Mesothelial cell of epicardium (in vitro differentiated cells): Measurements from ENCODE around the gene CAMKMT. TPM values are rescaled to one million over a fixed set of nuclear protein-coding genes. Genes with fewer than 3 reads are reported as not detected.
"Not testable (repeated sequence)": the region's sequence is repeated elsewhere in the genome, so short reads cannot be mapped to it uniquely, and the experiment has no call there.

ENCODE experiments used
- DNase-seq, 2 experiments: peaks; one replicate each; pipeline ENCODE4 v3.0.0; 2021; ENCODE audit warnings: low spot score in 2 of 2; ENCODE audit not compliant: unreplicated experiment in 2 of 2
- H3K27ac Mint-ChIP-seq: 2 replicates; pipeline ENCODE4 v1.8.0; 2021; ENCODE audit warnings: mixed read lengths
- H3K27me3 Mint-ChIP-seq: 2 replicates; pipeline ENCODE4 v1.8.0; 2021; ENCODE audit warnings: low read depth, mixed read lengths
- H3K36me3 Mint-ChIP-seq: 2 replicates; pipeline ENCODE4 v1.8.0; 2021; ENCODE audit warnings: mixed read lengths
- H3K4me1 Mint-ChIP-seq: 2 replicates; pipeline ENCODE4 v1.8.0; 2021; ENCODE audit warnings: mixed read lengths
- H3K4me3 Mint-ChIP-seq: 2 replicates; pipeline ENCODE4 v1.8.0; 2021; ENCODE audit warnings: mild to moderate bottlenecking, moderate library complexity, mixed read lengths
- H3K9me3 Mint-ChIP-seq: 2 replicates; pipeline ENCODE4 v1.8.0; 2021; ENCODE audit warnings: mixed read lengths
- CTCF ChIP-seq: fragments of 200-600 bp; sonication (generic); IDR thresholded peaks from one replicate; pipeline ENCODE4 v1.5.0; 2021; ENCODE audit warnings: antibody characterized with exemption; ENCODE audit not compliant: unreplicated experiment
- total RNA-seq: library from RNA; stranded (reverse); gene quantifications from 3 replicates; pipeline ENCODE4 v1.2.1, GENCODE V29; 2021

The CAMKMT gene
- total RNA-seq, 1 donor from 2014 or later = 8.3 TPM

- no peak for TF ChIP-seq CTCF
- Mint-ChIP-seq H3K4me3 (no peak overlapping the region), H3K9me3 (no peaks in the 10 kb centered on the region), H3K4me1 (peaks cover 10% of the 10 kb centered on the region), H3K27ac (no peak overlapping the region), H3K27me3 (no peaks in the 10 kb centered on the region), H3K36me3 (no peaks in the 10 kb centered on the region)
- no peak for DNase-seq
Measured at GRCh38 chr2:44579115-44579836, 217.5 kb downstream of the CAMKMT start.

- H3K27me3 Mint-ChIP-seq = no peaks in the 10 kb centered on the region
- TF ChIP-seq CTCF = no peak
- no peaks in the 10 kb centered on the region for H3K36me3 Mint-ChIP-seq
- no peak overlapping the region for H3K27ac Mint-ChIP-seq
- no peak for DNase-seq
- no peaks in the 10 kb centered on the region for H3K9me3 Mint-ChIP-seq
- no peak overlapping the region for H3K4me3 Mint-ChIP-seq
- peaks cover 10% of the 10 kb centered on the region for H3K4me1 Mint-ChIP-seq
Measured at GRCh38 chr2:44579837-44580230, 218.1 kb downstream of the CAMKMT start.

GRCh38 chr2:44580875-44581515, 219.2 kb downstream of the CAMKMT start:
- Mint-ChIP-seq H3K27me3 (no peaks in the 10 kb centered on the region), H3K4me3 (no peak overlapping the region), H3K4me1 (peaks cover 10% of the 10 kb centered on the region)

GRCh38 chr2:44582363-44583008, 220.7 kb downstream of the CAMKMT start:
- H3K4me1 Mint-ChIP-seq = peaks cover 10% of the 10 kb centered on the region
- no peak for TF ChIP-seq CTCF
- H3K36me3 Mint-ChIP-seq = peaks cover 3% of the 10 kb centered on the region
- no peak for DNase-seq
- H3K27ac Mint-ChIP-seq = no peak overlapping the region
- H3K4me3 Mint-ChIP-seq = no peak overlapping the region
- H3K9me3 Mint-ChIP-seq = peaks cover 7% of the 10 kb centered on the region
- H3K27me3 Mint-ChIP-seq = no peaks in the 10 kb centered on the region

More at GRCh38 chr2:44580875-44581515, 219.2 kb downstream of the CAMKMT start:
- Mint-ChIP-seq H3K9me3 (no peaks in the 10 kb centered on the region), H3K27ac (no peak overlapping the region), H3K36me3 (no peaks in the 10 kb centered on the region)
- no peak for TF ChIP-seq CTCF
- no peak for DNase-seq

GRCh38 chr2:44595615-44596014, 233.9 kb downstream of the CAMKMT start:
- peaks cover 14% of the 10 kb centered on the region for H3K9me3 Mint-ChIP-seq
- not testable (repeated sequence) for H3K36me3 Mint-ChIP-seq, DNase-seq, H3K27me3 Mint-ChIP-seq, H3K4me1 Mint-ChIP-seq, H3K27ac Mint-ChIP-seq, H3K4me3 Mint-ChIP-seq
